D341Med (cell line): ENCODE measurements around the gene ALK.

Experiments used
- DNase-seq: peaks from one replicate; pipeline ENCODE4 v3.0.0; 2012; ENCODE audit warnings: low spot score

Gene ALK

DNA sequence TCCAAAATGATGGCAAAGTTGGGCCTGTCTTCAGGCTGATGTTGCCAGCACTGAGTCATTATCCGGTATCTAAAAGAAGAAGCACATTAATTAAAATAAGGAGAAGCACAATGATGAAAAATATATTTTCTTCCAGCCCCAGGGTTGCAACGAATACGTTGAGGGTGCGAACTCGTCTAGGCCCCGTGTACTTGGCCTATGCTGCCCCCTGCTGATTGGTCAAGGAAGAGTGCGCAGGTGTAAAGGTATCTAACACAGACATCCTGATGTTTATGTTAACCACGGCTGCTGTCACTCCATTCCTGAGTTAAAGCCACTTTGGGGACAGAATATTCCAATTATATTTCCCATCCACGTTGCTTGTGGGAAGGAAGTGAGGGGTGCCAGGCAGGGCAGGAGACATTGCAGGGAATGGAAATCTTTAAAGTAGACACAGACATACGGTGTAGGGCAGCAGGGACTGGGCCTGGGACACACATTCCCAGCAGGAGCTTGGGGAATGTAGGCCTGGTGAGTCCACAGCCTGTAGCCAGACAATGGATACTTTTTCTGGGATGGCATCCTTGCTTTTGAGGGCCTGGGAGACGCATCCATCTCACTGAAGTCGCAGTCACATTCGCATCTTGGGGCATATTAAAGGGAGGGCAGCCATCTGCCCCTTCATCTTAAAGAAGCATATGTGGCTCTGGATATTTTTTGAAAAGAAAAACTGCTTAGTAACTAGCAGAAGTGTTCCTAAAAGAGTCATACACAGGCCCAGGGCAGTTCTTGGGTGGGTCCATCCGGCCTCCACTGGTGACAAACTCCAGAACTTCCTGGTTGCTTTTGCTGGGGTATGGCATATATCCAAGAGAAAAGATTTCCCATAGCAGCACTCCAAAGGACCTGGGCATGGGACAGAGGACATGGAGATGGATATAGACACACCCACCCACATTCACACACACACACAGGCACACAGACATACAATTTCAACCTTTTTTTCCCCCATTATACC is 724.3 kb downstream of the ALK start:
- peak; percentile 80 for DNase-seq

DNA sequence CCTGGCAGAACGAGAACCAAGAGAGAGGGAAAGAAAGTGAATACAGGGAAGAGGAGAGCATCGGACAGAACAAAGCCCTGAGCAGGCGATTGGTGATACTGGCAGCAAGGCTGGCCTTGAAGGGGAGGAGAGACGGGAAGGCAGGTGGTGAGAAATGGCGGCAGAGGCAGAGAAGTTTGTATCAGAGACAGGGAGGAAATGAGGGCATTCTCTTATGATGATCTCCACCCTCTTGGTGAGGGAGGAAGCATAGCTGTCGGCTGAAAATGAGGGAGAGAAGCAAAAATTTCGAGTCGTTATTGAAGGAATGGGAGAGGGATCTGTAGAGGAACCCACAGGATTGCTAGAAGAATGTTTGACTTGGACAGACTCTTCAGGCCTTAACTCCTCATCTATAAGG is 725.6 kb downstream of the ALK start:
- no peak for DNase-seq

DNA sequence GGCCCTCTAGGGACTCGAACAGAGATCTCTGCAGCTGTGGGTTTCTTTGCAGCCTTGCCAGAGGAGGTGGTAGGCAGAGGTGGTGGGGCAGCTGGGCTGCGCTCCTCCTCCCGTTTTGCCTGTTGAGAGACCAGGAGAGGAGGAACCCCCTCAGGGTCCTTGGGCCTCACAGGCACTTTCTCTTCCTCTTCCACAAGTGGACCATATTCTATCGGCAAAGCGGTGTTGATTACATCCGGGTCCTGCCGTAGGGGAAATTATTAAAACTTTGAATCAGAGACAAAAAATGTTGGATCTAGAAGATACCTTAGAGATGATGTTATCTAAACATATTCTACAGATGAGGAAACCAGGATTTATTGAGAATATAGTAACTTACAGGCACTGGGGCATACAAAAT is 727.7 kb downstream of the ALK start:
- DNase-seq: no peak

DNA sequence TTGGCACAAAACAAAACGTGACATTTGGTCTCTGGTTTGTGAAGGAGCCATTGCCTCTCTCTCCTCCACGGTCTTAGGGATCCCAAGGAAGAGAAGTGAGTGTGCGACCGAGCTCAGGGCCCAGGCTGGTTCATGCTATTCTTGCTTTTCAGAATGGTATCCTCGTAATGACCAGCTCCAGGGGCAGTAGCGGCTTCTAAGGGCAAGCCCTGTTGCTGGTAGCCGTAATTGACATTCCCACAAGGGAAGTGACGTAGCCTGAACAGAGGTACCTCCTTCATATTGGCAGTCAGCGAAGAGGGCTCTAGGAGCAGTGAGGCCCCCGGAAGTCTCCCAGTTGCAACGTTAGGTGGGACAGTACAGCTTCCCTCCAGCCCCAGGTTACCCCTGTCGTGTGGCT is 728.3 kb downstream of the ALK start:
- DNase-seq: no peak

DNA sequence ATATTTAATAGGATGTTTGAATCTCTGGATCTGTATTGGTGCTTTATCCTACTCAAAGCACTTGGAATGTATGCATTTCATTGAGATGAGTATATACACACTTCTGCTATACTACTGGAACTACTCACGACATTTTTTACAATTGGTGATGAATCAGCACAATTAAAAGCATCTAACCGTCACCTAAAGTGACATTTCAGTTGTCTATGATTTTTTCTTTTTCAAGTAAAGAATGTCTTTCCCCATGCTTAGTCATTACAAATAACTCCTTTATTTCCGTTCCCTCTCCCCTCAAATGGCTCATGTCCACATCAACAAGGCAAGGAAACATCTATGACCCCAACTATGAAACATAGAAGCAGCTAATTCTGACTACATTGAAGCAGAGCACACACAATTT is 728.9 kb downstream of the ALK start:
- DNase-seq: no peak

DNA sequence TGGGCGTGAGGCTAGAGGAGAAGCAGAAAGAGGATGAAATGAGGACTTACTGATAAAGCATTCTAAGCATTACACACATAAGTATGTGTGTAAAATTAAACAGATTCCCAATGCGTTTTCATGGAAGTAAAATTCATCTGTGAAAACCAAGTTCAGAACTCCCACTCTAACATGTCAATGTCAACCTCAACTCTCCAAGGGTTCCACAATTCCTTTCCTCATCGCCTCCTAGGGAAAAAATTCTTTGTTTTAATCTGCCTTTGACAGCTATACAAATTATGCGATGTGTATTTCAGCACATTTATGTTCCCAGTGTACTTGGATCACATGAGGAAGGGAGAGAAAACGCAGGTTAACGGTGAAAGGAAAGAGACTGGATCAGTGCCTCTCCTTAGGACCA is 729.6 kb downstream of the ALK start:
- DNase-seq: no peak

DNA sequence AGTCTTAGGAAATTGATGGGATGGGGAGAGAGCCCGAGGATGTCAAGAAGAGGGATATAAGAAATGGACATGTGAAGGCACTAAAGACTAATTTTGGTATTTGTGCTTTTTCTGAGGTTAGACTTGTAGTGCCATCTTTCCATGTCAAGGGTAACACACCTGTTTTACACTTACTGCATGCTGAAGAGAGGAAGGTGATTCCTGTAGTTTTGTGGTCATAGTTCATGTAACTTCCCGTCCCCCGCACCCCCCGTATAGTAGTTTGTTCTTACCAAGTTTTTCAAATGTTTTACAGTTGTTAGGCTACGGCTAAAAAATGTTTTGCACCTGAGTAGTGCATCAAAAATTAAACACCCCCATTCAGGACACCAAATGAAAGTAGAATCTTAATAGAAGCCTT is 732.3 kb downstream of the ALK start:
- no peak for DNase-seq

DNA sequence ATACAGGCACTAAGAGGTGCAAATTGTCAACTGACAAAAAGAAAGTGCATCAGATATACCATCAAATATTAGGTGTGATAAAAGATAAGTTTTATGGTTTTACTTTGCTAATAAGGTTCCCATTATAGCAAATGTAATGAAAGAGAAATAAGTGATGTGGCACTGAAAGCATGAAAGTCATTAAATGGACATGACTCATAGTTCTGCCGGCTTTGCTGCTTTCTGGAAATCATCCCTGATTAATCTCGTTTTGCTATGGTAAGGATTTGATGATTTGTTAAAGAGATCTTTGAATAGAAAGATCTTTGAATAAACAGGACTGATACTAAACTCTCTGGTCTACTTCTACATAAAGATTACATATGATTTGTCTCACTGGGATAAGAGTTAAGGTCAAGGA is 733.5 kb downstream of the ALK start:
- DNase-seq: no peak

DNA sequence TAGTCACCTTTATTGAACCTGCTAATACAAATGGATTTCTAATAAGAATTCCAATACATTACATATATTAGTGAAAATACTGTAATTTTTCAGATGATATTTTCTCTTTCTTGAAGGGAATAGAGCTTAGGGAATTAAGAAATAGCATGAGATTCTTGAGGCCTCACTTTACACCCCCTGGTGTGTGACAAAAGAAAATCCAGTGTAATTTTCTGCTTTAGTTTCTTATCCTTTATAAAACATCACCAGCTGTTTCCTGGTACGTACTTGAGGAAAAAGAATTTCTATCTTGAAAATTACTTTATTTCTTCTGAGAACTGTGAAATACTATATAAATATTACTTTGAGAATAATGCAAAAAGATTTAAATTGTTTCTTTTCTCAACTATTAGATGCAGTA is 734.6 kb downstream of the ALK start:
- DNase-seq: no peak

DNA sequence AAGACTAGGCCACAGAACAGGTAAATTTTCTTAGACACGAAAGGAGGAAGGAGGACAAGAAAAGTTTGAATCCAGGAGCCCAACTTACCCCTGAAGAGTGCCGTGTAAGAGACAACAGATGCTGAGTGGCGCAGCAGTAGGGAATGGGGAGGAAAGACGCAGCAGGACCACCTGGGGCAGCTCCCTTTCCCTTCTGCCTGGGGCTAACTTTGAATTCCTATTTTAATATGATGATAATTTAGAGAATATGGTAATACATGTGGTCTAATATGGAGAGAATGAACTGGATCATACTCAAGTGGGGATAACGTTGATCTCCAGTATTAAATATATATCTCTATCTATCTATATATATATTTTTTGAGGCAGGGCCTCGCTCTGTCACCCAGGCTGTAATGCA is 736.9 kb downstream of the ALK start:
- DNase-seq: no peak

DNA sequence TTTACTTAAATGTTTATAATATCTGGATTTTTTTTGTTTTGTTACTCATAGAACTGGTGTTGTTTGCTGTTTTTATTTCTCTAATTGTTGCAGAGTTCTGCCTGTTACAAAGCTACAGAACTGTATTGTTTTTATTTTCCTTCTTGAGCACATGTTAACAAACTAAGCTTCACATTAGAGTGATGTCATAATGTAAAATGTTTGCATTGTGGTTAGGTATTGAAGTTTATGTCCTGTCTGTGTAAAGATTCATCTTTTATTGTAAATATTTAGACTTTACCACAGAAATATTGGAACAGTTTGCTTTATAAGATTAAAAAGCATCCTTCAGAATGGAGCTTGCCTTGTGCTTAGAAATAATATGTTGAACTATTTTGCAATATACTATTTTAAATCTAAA is 738.5 kb downstream of the ALK start:
- no peak for DNase-seq

DNA sequence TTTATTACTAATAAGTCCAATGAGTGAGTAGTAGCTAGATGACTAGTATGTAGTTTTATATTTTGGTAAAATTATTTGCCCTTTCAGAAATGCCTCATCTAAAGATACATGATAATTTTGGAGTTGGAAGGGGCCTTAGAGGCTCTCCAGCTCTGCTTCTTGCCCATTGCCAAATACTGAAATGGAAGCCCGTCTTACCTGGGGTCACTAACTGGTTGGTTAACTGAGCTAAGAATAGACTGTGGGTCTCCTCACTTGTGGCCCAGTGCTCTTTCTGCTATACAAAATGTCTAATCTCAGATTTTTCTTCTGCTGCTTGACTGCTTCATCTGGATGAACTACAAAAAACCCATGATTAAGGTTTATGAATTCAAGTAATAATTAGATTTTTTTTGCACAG is 739.1 kb downstream of the ALK start:
- no peak for DNase-seq

DNA sequence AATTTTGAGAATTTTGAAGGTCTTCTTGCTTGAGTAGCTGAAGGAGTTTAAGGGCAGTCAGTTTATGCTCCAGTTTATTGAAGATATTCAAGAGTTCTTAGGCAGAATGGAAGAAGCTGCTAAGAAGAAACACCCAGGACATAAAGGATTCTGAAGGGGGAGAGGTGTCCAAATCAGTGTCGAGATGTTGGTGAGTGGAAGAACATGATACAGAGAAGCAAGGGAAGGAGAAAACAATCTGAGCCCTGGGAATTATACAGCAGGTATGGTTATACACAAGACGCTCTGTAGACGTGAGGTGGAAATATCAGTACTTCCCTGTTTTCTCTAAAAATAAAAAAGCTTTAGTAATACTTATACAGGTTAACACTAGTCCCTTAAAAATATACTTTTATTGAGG is 746.0 kb downstream of the ALK start:
- DNase-seq: no peak

DNA sequence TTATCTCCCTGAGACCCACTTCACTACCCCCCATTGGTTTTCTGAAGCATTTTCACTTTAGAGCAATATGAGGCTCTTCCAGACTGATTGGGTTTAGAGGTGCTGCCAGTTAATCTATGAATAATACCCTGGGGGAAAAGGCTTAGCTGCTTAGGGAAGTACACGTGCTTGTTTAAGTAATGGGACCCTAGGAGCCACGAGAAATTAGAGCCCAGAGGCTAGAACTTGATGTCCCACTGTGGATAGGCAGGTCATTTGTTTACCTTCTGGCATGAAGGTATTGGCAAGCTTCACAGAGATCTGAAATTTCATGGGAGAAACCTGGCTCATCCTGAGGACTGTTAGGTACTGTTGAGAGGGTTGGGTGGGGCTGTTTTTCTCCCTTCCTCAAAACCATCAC is 746.4 kb downstream of the ALK start:
- DNase-seq: peak; percentile 57

DNA sequence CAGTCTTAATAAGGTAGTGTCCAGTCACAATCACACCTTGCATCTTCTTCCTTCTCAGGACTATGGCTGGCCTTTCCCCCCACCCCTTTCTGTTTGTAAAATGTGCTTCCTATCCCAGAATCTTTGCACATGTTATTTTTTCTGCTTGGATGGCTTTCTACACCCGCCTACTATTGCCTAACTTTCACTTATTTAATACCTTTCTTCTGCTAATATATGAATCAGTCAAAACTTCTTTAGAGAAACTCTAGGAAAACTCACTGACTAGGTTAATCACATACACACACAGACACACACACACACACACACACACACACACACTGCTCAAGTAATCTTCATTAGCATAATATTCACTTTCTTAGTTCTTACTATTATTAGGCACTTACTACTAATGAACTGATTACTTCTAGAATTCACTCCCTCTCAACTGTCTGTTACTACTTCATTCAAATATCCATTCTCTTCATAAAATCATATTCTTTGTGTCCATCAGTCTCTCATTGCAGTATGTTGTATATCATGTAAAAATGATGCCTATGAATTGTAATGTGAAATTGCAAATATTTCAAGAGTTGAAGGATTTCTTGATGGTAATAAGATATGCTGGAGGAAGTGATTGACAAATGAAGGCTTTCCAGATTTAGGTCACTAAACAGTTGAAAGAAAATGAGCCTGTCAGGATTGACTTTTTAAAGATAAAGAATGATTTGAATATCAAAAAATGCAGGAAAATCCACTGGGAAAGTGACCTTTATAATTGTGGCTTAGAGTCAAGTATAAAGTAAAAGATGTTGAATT is 754.9 kb downstream of the ALK start:
- no peak for DNase-seq

DNA sequence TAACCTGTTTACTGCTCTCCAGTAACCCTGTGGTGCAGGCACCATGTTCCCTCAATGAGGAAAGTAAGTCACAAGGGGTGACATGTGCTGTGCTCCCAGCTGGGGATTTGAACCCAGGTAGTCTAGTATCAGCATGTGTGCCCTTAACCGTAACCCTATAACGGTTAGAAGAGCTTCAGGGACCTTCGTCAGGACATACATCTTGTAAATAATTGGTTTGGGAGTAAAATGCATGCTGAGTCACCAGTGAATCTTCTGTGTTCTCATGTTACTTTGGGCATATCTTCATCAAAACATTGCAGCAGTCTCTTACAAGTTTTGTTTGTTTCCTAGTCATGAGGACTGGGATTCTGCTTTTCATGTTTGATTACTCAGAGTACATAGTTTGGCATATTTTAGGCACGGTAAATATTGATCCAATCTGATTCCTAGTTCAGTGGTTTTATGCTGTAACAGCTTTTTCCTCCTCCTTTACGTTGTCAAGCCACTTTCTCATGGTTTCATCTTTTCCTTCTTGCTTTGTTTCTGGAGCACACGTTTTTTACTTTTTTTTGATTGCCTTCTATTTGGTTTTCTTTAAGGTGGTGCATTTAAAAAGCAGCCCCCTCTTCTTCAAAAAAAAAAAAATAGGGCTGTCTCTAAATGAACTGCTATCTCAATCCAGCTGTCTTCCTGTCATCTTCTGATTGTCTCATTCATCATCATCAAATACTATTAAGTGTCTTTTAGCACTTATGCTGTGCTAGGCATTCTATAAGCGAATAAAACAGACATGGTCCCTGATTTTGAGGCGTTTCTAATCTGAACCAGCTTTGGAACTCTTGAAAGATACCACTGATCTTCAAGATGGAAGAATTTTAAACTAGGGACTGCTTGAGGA is 755.8 kb downstream of the ALK start:
- DNase-seq: no peak

DNA sequence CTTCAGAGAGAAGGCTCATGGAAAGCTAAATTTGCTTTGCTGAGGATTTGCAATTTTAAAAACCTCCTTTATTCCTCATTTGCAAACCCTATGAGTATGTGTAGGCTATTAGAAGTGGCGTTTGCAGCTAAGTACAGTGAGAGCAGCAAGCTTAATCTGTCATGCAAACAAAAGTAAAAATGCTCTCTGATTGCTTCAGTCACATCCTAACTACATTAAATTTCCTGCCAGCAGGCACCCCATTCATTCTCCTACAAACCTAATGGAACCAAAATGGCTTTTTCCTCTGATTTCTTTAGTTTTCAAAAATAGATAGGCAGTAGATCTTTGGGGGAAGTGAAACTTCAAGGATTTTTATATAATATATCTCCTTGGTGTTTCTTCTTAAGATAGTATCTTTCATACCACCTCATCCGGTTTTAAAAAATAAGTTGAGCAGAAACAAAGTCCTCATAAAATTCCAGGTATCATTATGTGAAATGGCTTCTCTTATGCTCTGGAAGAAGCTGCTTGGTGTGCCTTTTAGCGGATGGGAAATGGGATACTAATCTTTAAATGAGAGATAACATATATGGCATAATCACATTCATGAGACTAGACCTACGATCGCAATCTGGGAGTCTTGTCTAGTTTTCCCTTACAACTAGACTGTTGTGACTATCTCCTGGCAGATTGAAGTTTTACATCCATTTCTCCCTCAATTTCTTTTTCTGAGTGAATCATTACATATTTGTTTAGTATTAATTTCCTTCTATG is 757.1 kb downstream of the ALK start:
- no peak for DNase-seq

DNA sequence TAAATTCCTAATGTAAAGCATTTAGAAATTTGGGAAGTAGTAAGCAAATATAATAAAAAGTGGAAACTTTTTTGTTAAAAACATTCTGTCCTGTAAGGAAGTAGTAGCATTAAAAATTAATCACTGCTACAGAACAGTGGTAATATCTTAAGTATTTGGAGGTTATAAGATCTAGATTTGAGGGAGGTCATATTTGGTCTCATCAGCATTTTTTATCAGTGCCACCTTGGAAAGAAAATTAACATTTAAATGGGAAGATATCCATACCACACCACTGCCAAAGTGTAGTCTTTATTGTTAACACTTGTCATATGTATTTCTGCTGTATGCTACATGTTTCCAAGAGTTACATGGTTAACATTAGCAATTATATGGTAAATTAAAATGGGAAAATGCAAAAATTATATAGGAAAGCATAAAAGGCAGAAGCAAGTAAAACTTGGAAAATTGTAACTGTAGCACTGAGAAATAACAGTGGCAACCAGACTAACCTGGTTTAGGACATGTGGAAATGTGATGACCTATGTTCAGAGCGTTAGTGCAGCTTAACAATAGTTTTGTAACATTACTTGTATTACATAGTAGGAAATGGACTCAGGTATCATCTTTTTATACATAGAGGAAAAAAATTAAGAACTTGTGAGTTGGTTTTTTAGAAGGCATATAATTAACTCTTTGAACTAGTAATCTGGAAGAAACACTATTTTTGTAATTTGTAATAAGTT is 759.0 kb downstream of the ALK start:
- DNase-seq: no peak

DNA sequence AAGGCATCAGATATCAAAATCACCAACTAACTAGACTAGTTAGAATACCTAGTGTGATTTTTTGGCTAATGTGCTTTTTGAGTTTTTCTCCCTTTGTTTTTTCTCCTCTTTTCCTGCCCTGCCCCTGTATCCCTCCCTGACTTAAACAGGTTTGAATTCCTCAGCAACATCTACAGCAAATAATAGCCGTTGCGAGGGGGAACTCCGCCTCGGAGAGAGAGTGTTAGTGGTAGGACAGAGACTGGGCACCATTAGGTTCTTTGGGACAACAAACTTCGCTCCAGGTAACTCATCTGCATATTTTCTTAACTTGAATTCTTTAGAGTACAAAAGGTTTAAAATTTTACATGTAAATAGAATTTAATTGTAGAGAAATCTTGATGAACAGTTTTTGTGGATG is 761.2 kb downstream of the ALK start:
- DNase-seq: no peak

DNA sequence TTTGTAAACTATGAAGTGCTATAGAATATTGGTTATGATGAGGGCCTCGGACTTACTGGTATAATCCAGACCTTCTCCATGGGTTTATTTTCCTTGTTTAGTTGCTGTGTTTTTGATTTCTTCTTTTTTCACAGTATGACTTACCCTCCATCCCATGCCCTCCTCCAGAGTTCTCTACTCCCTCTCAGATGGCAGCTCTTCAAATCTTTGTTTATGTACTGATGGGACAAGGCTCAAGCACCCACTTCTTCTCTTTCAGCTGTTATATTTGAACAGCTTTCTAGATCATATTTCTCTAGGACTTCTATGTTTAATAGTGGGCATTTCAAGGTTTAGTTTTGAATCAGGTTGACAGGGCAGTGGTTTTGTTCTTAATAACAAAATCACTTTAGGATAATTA is 762.3 kb downstream of the ALK start:
- no peak for DNase-seq

DNA sequence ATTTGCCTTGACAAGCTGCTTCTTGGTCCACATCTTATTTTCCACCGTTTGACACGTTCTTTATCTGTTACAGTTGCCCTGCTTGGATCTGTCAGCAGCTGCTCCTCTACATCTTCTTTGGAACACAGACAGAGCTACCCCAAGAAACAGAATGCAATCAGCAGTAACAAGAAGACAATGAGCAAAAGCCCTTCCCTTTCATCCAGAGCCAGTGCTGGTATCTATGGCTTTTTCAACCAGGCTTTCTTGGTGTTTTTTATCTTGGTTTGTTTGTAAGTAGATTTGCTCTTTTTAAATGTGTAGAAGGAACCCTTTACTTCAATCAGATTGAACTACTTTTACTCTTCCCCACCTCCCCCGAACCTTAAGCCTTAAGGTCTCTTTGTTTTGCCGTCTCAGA is 764.3 kb downstream of the ALK start:
- DNase-seq: no peak
